GM12891 (cell line): ENCODE results near the gene GPR78.

Source experiments
- POLR2A ChIP-seq: IDR thresholded peaks from 2 replicates; pipeline ENCODE4 v1.6.1; 2011; ENCODE audit warnings: low read depth, low read length, control low read depth
- SPI1 ChIP-seq: IDR thresholded peaks from 2 replicates; pipeline ENCODE4 v1.6.1; 2011; ENCODE audit warnings: low read depth, low read length, control low read depth

DNA sequence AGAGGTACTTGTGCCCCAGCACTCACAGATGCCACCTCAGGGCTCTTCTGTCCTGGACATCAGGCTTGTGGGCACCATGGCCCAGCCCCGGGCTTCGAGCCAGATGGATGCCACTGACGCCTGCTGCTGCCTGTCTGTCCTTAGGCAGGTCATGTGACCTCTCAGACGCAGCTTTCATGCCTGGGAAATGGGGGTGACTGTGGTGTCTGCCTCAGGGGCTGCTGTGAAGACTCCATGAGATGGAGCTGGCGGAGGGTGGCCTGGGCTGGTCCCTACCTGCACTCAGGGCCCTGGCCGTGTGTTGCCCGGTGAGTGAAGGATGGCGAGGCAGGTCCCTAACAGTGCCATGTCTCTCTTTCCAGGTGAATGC, 18.9 kb downstream of the GPR78 start:
- no peak for TF ChIP-seq SPI1
- TF ChIP-seq POLR2A: no peak
